HG02943 (cell line): Measurements from ENCODE around the gene CSTF1.
"Not testable (repeated sequence)": the region's sequence is repeated elsewhere in the genome, so short reads cannot be mapped to it uniquely, and the experiment has no call there.

Source experiments
- ATAC-seq: cut with Tn5 transposase; IDR thresholded peaks from one replicate; pipeline ENCODE4 v1.9.1; 2021; ENCODE audit warnings: mild to moderate bottlenecking, low read depth, moderate library complexity; ENCODE audit not compliant: unreplicated experiment

Gene CSTF1

GRCh38 chr20:56400001-56400640 is 7.7 kb downstream of the CSTF1 start:
- no peak for ATAC-seq

- ATAC-seq = no peak
Observed at GRCh38 chr20:56403465-56403864, 11.0 kb downstream of the CSTF1 start.

GRCh38 chr20:56405356-56405755 is 12.9 kb downstream of the CSTF1 start:
- not testable (repeated sequence) for ATAC-seq

GRCh38 chr20:56406910-56407309 is 14.5 kb downstream of the CSTF1 start:
- ATAC-seq = no peak

GRCh38 chr20:56409521-56409920 is 17.1 kb downstream of the CSTF1 start:
- ATAC-seq = no peak

- no peak for ATAC-seq
Observed at GRCh38 chr20:56409956-56410355, 17.5 kb downstream of the CSTF1 start.

GRCh38 chr20:56411287-56411686 is 18.8 kb downstream of the CSTF1 start:
- not testable (repeated sequence) for ATAC-seq

GRCh38 chr20:56411759-56412472 is 19.5 kb downstream of the CSTF1 start, which contains the start of gene CASS4:
Gene CASS4 (plus strand): TSS chr20:56412260. CDS start chr20:56412459, 199 bp downstream.
- ATAC-seq = peak; percentile 74

- ATAC-seq = no peak
Observed at GRCh38 chr20:56412473-56412790, 20.0 kb downstream of the CSTF1 start.

GRCh38 chr20:56412949-56413348 is 20.5 kb downstream of the CSTF1 start:
- no peak for ATAC-seq

- no peak for ATAC-seq
Observed at GRCh38 chr20:56414842-56415765, 22.7 kb downstream of the CSTF1 start.

GRCh38 chr20:56417402-56417801 is 25.0 kb downstream of the CSTF1 start:
- ATAC-seq = no peak

GRCh38 chr20:56417911-56418310 is 25.5 kb downstream of the CSTF1 start:
- ATAC-seq = no peak

- ATAC-seq = no peak
Observed at GRCh38 chr20:56418385-56418861, 26.0 kb downstream of the CSTF1 start.

GRCh38 chr20:56420028-56420427 is 27.6 kb downstream of the CSTF1 start:
- no peak for ATAC-seq

GRCh38 chr20:56420940-56421688 is 28.7 kb downstream of the CSTF1 start:
- ATAC-seq = no peak

- no peak for ATAC-seq
Observed at GRCh38 chr20:56422076-56422823, 29.8 kb downstream of the CSTF1 start.

- no peak for ATAC-seq
Observed at GRCh38 chr20:56422824-56423189, 30.4 kb downstream of the CSTF1 start.

GRCh38 chr20:56423211-56423610 is 30.8 kb downstream of the CSTF1 start:
- ATAC-seq = no peak

- ATAC-seq = no peak
Observed at GRCh38 chr20:56423886-56424285, 31.4 kb downstream of the CSTF1 start.
